ENCODE results near the gene RAB7A.
A peak's percentile ranks its signal among the peaks of the same experiment; 100 is the strongest.

Gene RAB7A

DNA sequence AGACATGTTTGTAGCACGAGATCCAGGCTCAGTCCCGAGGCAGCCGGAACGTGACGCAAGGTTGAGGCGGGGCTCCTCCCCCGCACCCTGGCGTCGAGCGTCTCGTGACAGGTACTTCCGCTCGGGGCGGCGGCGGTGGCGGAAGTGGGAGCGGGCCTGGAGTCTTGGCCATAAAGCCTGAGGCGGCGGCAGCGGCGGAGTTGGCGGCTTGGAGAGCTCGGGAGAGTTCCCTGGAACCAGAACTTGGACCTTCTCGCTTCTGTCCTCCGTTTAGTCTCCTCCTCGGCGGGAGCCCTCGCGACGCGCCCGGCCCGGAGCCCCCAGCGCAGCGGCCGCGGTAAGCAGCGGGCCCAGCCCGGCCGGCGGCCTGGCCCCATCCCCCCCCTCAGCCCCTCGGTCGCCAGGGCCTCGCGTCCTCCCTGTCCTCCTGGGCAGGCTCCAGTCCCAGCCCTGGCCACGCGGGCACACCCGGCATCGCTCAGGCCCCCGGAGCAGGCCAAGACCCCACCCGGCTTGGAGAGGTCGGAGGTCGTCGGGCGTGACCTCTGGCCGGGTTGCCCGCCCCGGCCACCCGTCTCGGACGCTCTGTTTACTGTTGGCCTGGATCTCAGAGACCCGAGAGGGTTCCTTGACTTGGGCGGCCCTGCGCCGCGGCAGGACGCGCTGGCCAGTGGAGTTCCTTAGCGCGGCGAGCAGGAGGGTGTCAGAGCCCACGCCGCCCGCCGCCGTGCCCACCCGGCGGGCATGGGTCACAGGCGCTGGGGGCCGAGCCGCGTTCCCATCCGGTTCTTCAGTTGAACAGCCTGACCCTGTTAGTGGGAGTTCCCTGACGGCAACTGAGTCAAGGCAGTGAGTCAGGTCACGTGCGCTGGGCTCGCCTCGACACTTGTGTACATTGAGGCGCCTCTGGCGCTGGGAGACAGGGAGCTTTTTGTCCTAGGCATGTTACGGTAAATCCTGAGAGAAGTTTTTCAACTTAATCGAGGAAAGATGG lies at the start of gene RAB7A:
Gene RAB7A (plus strand): TSS at position 161 of the 994 bp plus-strand sequence. CDS start 69,185 bp downstream, outside the sequence.
- peak; percentile 99 for DNase-seq

DNA sequence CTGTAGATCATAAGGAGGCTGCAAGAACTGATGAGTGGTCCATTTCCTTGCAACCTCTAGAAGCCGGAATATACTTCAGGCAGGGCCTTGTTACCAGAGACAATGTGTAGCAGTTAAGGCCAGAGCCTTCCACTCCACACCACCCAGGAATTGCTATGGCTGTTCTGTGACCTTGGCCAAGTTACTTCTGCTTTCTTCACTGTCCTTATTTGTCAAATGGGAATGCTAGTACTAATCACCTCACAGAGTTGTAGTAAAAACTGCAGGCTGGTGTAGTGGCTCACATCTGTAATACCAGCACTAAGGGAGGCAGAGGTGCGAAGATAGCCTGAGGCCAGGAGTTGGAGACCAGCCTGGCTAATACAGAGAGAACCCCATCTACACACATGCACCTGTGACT lies 46.6 kb upstream of the RAB7A start:
- DNase-seq: no peak

DNA sequence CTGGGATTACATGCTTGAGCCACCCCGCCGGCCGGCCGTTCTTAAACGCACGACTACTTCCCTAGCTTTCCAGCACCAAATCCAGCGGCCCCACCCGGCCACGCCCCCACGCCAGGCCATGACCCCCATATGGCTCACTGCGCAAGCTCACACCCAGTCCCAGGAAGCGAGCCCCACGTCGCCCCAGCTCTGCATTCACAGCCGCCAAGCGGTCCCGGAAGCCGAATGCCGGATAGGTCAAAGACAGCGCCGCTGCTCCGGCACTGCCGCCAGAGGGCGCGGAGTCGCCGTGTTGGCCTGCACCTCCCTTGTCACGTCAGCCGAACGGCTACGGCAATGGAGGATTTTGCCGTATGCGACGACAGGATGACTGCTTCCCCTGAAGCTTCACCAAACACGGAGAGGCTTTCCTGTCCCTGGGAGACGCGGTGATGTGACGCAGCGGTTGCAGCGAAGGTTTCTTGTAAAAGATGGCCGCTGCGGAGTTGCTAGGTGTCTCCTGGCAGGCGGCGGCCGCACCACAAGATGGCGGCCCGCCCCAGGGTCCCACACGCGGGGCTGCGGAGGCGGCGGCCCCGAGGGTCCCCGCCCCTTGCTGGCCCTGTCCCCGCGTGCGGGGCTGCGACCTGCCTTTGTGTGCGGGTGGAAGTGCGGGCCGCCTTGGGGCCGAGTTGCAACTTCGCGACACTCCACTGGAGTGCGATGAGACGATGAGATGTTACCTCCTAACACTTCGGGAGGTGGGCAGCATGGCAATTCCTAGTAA lies 45.2 kb upstream of the RAB7A start:
- peak; percentile 98 for DNase-seq

DNA sequence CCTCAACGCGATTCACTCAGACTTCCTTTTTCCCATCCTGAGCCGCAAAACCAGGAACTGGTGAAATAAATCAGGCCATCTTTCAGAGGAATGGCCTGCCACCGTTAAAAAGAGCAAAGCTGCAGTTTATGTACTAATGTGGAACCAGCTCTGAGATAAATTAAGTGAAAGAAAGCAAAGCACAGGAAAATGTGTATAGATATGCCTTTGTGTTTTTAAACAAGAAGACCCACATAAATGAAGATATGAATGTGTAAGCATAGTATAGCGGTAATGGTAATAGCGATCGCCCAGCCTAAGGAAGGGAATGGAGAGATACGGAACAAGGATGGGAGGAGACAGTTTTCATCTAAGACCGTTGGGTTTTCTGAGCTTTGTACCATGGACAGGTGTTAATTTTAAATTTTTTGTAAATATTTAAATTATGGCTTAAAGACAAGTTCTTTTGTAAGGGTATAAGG lies 44.6 kb upstream of the RAB7A start:
- DNase-seq: no peak

DNA sequence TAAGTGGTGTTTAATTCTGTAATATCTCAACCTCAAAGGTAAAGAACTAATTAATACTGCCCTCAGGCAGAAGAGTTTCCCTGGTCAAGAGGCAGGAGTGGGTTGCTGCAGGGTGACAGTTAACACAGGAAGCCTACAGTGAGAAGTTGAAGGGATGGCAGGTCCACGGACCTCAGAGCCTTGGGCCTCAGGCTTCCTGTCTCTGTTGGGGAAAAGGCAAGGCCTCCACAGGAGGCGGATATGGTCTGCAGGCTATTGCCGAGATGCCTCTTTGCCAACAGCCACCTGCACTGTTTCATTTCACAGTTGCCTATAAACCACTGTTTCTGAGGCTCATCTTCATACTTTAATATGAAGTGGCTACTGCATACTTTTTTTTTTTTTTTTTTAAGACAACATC lies 42.0 kb upstream of the RAB7A start:
- no peak for DNase-seq

DNA sequence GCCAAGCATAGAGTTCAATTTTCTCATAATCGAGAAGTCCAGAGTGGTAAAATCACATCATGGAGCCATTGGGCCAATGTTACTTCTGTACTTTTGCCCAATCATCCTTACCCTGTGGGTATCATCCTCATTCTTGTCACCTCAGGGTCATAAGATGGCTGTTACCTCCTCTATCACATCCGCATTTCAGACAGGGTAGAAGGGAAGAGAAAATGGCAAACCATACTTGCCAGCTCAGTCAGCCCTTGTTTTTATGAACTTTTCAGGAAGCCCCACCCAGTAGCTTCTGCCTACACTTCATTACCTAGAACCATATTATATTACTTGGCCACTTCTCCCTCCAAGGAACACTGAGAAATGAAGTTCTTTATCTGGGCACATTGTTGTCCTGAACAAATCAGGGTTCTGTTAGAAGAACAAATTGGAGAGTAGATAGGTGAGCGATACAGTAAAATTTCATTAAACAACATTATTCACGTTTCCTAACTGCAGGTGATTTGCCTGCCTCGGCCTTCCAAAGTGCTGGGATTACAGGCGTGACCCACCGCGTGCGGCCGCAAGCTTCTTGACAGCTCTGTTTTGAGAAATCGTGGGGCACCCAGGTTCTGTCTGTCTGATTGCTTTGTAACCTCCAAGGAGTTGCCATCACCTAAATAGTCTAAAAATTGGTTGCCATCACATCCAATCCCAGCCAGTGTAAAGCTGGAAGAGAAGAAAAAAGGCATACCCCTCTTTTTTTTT lies 40.8 kb upstream of the RAB7A start:
- DNase-seq: no peak

DNA sequence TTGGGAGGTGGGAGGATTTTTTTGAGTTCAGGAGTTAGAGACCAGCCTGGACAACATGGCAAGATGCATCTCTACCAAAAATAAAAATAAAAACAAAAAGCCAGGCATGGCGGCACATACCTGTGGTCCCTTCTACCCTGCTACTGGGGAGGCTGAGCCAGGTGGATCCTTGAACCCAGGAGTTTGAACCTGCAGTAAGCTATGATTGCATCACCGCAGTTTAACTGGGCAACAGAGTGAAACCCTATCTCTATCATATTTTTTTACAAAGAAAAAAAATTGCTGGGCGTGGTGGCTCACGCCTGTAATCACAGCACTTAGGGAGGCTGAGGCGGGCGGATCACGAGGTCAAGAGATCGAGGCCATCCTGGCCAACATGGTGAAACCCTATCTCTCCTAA lies 39.5 kb upstream of the RAB7A start:
- DNase-seq: no peak

DNA sequence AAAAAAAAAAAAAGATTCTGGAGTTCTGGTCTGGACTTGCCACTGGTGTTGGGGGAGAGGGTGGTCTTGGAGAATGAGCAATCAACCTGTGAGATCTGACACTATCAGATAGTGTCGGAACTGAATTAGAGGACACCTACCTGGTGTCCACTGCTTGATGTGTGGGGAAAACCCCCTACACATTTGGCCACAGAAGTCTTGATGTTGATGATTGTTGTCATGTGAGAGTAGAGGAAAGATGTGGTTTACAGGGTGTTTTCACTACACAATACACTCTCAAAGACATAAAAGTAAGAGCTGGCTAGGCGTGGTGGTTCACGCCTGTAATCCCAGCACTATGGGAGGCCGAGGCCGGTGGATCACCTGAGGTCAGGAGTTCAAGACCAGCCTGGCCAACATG lies 36.9 kb upstream of the RAB7A start:
- DNase-seq: no peak

DNA sequence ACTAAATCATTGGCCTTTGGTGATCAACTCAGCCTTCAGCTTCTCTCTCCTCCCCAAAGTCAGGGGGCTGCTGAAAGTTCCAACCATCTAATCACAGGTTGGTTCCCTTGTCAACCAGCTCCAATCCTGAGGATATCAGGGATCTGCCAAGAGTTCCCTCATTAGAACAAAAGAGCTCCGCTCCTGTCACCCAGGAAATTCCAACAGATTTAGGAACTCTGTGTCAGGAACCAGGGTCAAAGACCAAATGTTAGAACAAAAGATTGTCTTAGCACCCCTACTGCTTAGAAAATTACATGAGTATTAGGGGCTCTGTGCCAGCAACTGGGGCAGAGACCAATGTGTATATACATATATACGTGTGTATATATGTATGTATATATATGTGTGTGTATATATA lies 32.3 kb upstream of the RAB7A start:
- no peak for DNase-seq

DNA sequence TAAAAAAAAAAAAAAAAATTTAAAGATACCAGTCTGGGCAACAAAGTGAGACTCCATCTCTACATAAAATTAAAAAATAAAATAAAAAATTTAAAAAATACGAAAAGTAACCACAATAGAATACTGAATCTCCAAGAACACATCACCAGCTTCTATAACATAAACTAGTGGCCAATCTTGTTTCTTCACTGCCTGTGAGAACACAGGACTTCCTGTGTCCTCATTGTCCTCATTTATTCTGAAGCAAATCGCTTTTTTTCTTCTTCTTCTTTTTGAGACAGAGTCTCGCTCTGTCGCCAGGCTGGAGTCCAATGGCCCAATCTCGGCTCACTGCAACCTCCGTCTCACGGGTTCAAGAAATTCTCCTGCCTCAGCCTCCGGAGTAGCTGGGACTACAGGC lies 28.6 kb upstream of the RAB7A start:
- no peak for DNase-seq

DNA sequence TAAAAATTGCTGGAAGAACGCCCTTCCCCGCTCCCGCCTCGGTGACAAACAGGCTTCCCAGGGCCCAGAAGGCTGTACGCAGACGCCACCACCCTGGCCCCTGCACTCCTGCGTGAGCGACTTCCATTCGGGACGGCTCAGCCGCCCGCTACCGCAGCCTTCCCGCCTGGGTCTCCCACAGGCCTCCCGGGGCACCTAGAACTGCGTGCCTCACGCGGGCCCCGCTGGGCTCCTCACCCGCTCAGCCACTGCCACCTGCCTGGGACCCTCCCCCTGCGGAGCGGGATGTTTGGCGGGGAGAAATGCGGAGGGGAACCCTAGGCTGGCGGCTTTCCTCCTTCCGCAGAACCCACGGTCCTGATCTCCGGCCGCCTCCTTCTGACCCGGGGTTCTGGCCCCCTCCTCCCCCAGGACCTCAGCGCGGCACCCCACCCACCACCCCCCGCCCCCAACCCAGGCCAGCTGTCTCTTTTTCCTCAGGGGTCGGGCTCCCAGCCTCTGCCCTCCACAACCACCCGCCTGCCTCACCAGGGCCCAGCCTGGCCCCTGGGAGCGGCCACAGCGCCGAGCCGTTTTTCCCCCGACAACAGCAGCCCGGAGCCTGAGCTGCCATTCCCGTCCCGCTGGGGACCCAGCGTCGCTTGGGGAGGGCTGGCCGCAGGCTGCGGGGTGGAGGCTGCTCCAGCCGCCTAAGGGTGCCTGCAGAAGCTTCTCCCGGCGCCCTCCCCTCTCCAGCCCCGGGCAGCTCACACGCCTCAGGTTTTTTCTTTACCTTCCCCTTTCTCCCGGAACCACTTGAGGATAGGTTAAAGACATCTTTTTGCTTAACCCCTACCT lies 27.6 kb upstream of the RAB7A start:
- DNase-seq: no peak

DNA sequence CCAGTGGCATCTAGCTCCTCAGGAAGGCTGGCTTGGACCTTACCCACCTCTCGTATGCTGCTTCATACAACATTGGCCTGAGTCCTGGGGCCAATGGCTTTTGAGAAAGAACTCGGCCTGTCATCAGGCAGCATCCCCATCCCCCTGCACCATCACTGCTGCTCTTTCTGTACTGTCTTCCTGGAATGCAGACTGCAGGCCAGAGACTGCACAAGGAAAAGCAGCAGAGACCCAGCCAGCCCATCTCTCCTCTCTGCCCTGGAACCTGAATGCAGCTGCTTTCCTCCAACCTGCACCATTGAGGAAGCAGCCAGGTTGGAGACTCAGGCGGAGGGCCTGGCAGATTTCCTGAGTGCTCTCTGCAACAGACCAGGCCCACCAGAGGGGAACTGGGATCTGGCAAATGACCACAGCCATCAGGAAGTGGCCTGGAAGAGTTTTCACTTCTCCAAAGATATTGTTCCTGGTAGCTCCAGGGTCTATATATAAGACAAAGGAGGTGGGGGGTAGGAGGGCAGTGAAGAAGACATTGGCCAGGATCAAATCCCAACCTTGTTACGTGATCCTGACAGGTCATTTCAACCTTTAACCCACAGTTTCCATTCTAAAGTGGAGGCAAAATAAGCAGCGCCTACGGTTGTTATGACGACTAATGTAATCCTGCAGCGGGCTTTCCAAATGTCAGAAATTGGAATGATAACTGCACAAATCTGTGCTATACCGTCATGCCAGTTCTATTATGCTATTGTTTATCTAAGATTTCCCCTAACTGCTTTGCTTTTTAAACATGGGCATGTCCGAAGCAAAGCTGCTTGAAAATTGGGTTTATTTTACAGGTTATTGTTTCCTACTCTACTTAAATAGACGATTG lies 24.4 kb upstream of the RAB7A start:
- no peak for DNase-seq

DNA sequence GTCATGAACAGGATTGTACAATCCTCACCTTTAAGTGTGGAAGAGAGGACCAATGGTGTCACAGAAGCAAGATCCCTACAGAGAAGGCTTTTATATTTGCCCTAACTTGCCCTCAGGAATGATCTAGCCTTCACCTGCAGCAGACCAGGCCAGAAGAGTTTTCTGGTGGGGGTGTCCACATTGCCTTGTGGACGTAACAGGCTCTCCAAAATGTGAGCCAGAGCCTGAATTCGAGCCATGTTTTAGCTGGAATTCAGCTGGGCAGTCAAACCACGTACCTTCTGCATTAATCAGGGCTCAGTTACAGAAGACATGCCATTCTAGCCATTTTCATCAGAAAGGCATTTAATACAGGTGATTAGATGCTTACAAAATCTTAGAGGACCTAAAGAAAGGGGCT lies 23.6 kb upstream of the RAB7A start:
- DNase-seq: no peak

DNA sequence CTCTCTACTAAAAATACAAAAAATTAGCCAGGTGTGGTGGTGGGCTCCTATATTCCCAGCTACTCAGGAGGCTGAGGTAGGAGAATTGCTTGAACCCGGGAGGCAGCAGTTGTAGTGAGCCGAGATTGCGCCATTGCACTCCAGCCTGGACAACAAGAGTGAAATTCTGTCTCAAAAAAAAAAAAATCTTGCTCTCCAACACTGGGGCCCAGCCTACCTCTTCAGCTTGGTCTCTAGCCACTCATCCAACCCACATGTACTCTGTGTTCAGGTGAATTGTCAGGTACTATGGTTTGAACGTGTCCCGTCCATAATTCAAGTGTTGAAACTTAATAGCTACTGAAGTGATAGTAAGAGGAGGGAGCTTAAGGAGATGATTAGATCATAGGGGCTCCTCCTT lies 22.4 kb upstream of the RAB7A start:
- no peak for DNase-seq

DNA sequence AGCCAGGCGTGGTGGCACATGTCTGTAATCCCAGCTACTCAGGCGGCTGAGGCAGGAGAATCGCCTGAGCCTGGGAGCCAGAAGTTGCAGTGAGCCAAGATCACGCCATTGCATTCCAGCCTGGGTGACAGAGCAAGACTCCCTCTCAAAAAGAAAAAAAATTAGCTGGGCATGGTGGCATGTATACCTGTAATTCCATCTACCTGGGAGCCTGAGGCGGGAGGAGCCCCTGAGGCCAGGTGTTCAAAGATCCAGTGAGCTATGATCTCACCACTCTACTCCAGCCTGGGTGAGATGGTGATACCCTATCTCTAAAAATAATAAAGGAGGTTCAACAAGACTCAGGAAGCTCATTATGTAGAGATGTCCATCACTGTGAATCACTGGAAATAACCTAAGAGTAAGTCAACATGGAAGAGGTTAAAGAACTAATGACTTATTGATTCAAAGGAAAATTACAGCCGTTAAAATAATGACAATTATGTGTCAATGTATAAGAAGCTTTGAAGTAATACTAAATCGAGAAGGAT lies 19.8 kb upstream of the RAB7A start:
- DNase-seq: no peak

DNA sequence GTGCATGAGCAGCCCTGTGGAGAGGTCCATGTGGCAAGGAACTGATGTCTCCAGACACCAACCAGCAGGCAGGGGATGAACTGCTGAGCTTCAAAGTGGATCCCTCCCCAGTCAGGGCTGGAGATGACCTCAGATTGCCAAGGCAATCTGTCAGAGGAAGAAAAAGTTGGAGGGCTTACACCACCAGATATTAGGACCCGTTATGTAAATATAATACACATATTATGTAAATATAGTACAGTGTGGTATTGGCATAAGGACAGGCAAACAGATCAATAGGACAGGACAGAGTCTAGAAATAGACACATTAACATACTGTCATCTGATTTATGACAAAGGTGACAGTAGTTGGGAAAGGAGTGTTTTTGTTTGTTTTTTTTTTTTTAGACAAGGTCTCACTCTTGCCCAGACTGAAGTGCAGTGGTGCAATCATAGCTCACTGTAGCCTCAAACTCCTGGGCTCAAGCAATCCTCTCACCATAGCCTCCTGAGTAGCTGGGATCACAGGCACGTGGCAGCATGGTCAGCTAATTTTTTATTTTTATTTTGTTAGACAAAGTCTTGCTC lies 18.0 kb upstream of the RAB7A start:
- DNase-seq: no peak

DNA sequence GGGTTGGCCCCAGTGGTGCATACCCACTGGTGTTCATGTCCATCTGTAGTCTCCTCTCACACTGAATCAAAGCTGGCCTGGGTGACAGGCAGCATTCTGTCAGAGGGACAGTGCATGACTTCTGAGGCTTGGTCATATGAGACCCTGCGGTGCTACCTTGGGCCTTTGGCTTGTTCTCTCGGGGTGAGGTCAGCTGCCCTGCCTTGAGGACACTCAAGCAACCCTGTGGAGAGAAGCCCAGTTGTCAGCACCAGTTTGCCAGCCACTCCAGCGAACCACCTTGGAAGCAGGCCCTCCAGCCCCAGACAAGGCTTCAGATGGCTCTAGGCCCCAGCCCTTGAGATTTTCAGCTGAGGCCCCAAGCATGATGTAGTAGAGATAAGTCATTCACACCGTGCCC lies 16.9 kb upstream of the RAB7A start:
- DNase-seq: no peak

DNA sequence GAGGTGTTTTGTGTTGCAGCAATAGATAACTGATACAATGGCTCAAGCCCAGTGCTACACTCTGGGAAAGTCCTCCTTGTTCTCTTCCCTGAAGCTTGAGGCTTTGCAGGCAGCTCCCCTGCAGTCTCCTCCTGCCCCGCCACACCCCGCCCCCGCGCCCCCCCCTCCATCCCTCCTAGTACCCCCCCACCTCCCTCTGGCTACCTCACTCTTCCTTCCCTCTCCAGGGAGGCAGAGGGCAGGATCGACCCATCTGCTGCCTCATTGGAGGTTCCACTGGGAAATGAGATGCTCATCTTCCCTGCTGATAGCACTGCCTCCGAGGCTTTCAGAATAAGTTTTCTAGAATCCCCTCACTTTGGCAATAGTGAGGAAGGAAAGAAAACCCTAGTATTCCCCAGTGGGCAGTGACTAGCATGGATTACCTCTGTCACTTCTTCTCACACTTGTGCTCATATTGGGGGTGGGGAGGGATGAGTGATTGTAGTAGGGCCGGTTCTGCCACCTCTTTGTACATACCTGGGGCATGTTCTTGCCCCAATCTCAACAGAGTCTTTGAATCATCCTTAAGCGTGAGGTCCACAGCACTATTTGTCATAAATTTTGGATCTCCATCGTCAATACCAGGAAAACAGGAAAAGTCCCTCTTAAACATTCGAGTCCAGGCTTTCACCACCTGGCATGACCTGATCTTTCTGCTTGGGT lies 16.3 kb upstream of the RAB7A start:
- no peak for DNase-seq

DNA sequence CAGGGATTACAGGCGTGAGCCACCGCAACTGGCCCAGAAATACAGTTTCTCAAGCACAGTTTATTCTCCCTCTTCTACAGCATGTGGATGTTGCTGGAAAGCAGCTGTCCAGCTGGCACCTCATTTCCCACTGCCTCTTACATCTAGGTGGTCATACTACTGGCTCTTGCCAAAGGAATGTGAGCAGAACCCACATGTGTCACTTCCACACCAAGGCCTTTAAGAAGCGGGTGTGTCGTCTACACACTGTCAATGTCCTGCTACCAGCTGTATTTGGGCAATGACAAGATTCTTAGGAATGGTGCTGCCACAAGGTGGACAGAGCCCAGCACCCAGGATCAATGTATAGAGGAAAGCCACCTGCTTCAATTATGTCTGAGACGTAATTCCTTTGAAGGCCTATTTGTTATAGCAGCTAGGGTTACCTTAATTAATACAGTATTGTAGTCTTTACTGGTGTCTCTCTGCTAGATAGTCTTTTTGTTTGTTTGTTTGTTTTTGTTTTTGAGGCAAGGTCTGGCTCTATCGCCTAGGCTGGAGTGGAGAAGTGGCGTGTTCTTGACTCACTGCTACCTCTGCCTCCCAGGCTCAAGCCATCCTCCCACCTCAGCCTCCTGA lies 15.1 kb upstream of the RAB7A start:
- no peak for DNase-seq
